HG03280 (cell line): Measurements from ENCODE around the gene VWF.

Experiments used
- ATAC-seq: cut with Tn5 transposase; IDR thresholded peaks from one replicate; pipeline ENCODE4 v1.9.1; 2021; ENCODE audit warnings: mild to moderate bottlenecking, moderate library complexity; ENCODE audit not compliant: unreplicated experiment

The VWF gene

DNA sequence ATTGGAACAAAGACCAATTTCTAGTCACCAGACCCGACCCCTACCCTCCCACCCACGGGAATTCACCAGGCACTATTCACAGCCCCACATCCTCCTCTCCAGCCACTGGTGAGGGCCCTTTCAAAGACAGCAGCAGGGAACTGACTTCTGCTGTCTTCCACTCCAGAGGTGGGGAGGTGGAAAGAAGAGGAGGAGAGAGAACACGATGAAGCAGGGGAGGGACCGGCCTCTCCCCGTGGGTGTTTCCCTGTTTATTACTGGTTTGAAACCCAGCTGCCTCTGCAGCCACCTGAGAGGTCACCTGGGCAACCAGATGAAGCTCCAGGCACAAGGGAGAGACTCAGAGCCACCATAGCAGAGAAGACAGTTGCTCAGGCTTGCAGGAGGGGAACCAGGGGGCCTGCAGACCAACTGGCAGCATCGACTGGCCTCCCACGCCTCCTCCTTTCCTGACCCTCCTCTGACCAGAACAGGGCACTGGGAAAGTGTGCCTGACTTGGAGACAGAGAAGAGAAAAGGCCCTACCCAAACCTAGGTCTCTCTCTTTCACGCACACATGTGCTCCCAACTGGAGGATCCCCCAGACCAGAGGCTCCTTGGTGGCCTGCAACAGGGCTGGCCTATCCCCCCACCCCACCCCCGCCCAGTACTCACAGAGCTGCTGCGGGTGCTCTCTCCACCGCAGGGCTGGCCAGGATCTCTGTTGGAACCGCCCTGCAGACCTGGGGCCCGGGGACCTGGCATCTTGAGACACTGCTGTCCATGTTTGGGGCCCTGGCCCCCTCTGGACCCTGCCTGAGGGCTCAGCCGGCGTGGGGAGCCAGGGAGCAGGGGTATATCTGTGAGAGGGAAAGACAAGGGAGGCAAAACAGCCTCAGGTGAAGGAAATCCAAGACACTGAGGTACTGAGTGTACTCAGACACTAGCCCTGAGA is 202.2 kb downstream of the VWF start:
- ATAC-seq = no peak

DNA sequence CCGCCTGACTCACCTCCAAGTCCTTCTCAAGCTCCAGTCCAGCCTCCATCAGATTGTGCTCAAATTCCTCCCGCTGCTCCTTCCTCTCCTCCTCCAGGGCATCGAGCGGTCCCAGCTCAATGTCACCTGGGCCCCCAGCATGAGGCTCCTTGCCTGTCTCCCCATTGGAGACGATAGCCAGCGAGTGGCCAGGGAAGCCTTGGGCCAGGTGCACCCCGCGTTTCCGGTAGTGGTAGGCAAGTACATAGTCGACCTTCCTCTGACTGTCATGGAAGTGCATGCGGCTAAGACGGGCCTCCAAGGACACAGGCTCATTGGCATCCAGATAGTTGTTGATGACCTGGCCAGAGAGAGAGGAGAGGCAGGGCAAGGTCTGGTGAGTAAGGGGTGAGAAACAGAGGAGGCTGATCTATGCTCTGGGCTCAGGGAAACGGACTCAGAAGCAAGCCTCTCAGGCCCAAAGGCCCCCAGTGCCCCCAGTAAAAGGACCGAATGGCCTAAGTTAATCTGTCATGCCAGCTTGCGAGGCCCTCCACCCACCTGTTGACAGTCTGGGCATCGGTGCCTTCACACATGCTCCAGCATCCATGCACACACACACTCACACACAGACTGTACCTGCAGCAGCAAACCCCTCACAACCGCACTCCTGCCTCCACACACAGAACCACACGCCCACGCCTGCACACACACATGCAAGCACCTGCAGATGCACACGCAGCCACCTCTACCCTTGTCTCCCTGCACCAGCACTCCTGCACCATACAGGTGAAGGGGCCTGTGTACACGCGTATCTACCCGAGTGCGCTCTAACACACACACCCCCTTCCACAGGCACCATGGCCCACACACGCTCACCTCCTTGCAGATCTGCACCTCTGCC is 203.2 kb downstream of the VWF start:
- ATAC-seq = no peak

GRCh38 chr12:5916785-5917290 is 207.6 kb downstream of the VWF start:
- ATAC-seq = no peak

DNA sequence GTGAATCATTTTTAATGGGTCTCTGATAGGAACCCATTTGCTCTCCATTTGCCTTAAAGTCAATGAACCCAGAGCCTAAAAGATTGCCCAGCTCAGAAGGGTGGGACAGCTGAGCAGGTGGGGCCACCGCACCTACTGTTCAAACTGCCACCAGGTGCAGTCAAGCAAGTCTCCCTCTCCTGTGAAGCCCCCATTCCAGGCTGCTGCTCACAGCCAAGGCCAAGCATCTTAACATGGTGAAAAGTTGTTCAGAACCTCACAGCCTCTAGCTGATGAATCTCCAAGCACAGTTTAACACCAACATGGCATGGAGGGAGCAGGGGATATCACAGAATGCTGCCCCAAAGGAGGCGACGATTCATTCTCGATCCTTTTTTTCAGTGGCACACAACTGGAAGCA is 209.0 kb downstream of the VWF start:
- no peak for ATAC-seq

DNA sequence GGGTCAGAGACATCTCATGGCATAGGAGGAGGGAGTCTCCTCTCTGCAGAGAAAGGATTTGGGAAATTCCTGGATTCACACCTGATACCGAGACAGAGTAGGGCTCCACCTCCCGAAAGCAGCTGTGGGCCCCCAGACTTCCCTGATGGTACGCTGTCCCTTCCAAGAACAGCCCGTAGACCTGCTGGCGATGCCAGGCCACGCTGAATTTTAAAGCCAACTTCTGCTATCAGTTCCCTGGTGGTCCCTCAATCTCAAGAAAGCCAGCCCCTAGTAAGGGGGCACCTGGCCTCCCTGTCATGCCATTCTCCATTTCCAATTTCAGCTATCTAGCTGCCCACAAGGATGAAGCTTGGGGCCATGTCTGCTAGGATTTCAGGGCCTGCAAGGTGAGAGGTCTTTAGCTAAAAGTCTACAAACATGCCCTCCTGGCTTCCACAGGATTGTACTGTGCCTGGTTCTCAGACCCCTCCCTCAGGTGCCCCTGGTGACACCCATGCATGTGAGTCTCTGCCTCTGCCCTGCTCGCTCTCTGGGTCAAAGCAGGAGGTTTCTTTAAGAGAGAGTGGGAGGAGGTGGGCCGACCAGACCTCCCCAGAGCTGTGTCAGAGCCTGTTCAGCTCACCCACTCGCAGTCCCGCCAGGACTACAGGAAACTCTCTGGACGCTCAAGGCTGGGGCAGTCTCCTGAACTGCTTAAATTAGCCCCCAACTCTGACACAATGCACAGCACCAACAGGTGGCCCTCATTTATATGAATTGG is 209.9 kb downstream of the VWF start:
- no peak for ATAC-seq

- ATAC-seq = no peak
Measured at GRCh38 chr12:5913387-5913786, 211.1 kb downstream of the VWF start.

GRCh38 chr12:5912437-5913334 is 211.8 kb downstream of the VWF start:
- no peak for ATAC-seq

DNA sequence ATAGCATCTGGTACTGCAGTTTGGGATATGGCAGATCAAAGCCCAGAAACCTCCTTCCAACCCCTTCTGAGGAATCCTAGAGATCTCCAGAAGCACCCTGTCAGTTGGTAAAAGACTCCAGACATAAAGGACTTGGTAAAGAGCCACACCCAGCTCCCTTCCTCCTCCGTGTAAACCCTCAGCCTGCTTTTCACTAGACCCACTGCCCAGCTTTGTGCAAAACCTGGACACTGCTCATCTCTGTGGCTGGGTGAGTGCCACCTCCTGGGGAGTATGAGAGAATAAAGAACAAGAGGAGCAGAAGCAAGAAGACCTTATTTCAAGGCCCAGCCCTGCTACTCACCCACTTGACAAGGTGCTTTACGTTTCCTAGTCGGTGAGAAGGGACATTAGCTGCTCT is 212.5 kb downstream of the VWF start:
- no peak for ATAC-seq

DNA sequence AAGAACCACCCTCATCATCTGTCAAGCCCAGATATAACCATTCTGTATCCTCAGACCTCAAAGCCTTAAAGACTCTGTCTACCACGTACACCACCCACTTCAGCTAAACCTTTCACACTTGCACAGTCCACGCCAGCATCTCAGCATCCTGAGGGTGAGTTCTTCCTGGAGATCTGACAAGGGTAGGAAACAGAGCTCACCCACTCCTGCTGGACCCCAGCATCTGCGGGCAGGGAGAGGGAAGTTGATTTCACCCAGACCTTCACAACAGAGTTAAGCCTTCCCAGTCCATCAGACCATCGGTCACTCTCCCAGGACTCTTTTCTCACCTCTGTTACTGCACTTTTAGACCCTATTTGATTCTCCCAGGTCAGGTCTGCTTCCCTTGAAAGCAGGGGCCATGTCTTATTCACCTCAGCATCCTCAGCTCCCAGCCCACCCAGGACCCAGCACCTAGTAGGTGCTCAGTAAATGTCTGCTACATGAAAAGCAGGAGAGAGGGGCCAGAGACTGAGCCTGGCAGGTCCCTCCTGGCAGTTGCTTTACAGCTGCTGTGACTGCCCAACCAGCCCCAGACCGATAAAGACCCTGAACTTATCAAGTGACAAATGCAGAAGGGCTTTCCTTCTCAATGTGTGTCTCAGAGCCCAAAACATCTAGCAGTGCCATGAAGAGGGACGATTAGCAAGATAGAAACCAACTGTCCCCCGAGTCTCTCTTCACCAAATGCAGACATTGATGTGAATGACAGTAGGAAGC is 213.5 kb downstream of the VWF start:
- ATAC-seq = no peak

GRCh38 chr12:5909560-5909959 is 214.9 kb downstream of the VWF start:
- no peak for ATAC-seq

DNA sequence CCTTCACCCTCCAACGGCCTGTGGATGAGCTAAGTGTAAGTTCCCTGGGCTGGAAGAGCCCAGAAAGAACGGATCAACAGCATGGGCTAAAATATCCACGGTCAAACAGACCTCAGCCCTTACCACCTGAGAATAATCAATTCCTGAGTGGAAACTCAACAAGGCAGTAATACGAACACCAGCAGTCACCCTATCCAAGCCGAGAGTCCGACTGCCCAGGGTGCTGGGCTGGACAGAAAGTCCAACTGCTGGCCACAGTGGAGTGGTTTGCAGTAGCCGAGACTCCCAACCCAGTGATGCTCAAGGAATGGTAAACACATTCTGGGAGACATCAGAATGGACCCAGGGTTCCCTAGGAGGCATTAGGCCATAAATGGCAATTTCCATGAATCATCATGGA is 216.2 kb downstream of the VWF start:
- no peak for ATAC-seq

GRCh38 chr12:5907807-5908206 is 216.7 kb downstream of the VWF start:
- ATAC-seq = no peak

DNA sequence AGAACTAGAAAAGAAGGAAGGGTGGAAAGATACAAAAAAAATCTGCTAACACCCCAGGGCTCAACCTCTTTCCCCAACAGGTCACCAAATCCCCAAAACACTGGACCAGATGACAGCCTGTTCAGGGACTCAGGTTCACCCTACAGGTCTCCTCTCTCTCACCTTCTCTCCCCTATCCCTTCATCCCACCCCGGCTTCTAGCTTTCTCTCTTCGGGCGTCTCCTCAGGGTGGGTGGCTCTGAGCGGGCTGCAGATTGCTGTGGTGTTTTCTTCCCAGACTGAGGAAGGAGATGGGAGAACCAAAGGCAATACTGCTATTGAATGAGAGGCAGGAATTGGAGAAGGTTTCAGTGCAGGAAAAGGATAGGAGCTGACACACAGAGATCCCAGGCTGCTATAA is 218.7 kb downstream of the VWF start:
- no peak for ATAC-seq

- no peak for ATAC-seq
Measured at GRCh38 chr12:5904969-5905368, 219.5 kb downstream of the VWF start.

DNA sequence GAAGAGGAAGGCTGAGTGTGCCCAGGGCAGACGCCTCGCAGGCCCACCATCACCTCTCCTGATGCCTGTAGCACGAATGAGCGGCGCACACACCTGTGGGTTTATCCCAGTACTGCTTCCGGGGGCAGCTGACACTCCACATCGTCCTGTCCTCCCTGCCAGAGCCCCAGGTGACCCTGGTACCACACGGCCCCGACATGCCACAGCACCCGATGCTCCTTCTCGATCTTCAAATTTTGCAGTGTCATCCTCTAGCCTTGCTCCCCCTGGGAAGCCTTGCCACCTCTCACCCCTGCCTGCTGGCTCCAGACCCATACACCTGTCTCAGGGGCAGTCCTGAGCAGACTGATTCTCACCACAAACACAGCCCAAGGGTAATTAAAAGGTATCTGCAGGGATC is 220.0 kb downstream of the VWF start:
- ATAC-seq = no peak

GRCh38 chr12:5902736-5903135 is 221.7 kb downstream of the VWF start:
- no peak for ATAC-seq

- no peak for ATAC-seq
Measured at GRCh38 chr12:5901416-5901815, 223.1 kb downstream of the VWF start.

GRCh38 chr12:5900533-5901205 is 223.8 kb downstream of the VWF start:
- no peak for ATAC-seq

- no peak for ATAC-seq
Measured at GRCh38 chr12:5900076-5900475, 224.4 kb downstream of the VWF start.
